ENCODE results near the gene TMEM37.

GRCh38 chr2:119466373-119466772 lies 34.7 kb downstream of the TMEM37 start:
- TF ChIP-seq TAF1 (IDR thresholded peaks at IDR 0.05; ENCODE audit: borderline replicate concordance, low read depth, low read length): no peak
- no peak for TF ChIP-seq POLR2AphosphoS5 (IDR thresholded peaks at IDR 0.05; ENCODE audit: low read depth, low read length)
- no peak for TF ChIP-seq POLR2A (IDR thresholded peaks at IDR 0.05; ENCODE audit: low read depth, low read length)
